ENCODE results near the gene ERVFRD-1.
A peak's percentile ranks its signal among the peaks of the same experiment; 100 is the strongest.
"Not testable (repeated sequence)": the region's sequence is repeated elsewhere in the genome, so short reads cannot be mapped to it uniquely, and the experiment has no call there.

The ERVFRD-1 gene

GRCh38 chr6:11128608-11129007 lies 17.1 kb upstream of the ERVFRD-1 start:
- no peak for DNase-seq (ENCODE audit: low spot score)

DNA sequence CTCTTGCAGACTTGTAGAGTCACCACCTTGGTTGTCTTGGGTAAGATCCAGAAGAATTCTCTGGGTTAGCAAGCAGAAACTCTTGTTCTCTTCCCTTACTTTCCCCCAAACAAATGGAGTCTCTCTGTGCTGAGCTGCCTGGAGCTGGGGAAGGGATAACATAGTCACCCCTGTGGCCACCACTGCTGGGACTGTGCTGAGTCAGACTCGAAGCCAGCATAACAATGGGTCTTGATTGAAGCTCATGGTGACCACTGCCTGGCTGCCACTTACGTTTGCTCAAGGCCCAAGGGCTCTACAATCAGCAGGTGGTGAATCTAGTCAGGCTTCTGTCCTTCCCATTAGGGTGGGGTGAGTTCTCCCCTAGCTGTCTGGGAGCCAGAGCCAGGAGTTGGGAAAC lies 15.4 kb upstream of the ERVFRD-1 start:
- no peak for DNase-seq (ENCODE audit: low spot score)

- DNase-seq (ENCODE audit: low spot score): no peak
Observed at GRCh38 chr6:11123978-11124377, 12.5 kb upstream of the ERVFRD-1 start.

DNA sequence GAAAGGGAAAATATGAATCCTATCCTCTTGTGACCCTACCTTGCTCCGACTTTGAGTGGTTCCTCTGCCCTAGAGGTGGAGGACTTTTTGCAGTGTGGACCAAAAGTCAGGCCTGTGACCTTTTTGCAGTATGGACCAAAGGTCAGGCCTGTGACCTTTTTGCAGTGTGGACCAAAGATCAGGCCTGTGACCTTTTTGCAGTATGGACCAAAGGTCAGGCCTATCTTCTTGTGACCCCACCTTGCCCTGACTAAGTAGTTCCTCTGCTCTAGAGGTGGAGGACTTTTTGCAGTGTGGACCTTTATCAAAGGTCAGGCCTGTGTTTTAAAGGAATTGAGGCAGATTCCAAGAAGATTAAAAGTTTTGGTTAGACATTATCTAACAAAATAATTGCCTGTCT lies 10.9 kb upstream of the ERVFRD-1 start:
- DNase-seq (ENCODE audit: low spot score): no peak

GRCh38 chr6:11121851-11122250 lies 10.3 kb upstream of the ERVFRD-1 start:
- DNase-seq (ENCODE audit: low spot score): no peak

DNA sequence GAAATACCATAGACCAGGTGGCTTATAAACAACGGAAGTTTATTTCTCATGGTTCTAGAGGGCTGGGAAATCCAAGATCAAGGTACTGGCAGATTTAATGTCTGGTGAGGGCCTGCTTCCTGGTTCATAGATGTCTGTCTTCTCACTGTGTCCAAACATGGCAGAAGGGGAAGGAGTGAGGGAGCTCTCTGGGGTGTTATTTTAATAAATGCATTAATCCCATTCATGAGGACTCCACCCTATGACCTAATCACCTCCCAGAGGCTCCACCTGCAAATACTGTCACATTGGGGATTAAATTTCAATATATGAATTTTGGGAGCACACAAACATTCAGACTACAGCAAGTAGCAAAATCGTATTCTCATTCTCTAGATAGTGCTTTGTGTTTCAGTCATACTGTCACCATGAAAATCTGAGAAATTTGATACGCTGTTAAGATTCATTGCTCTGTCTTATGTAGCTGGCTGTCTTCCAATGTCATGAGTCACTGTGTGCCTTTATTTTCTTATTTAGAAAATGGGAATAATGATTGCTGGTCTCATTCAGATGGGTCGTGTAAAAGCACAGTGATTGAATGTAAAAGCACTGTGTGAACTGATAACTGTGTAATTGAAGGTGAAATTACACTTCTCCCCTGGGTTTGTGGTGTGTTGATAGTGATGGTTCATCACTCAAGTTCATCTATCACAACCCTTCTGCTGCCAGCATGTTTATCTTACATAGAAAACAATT lies 8.9 kb upstream of the ERVFRD-1 start:
- peak; percentile 46 for DNase-seq (ENCODE audit: low spot score)

DNA sequence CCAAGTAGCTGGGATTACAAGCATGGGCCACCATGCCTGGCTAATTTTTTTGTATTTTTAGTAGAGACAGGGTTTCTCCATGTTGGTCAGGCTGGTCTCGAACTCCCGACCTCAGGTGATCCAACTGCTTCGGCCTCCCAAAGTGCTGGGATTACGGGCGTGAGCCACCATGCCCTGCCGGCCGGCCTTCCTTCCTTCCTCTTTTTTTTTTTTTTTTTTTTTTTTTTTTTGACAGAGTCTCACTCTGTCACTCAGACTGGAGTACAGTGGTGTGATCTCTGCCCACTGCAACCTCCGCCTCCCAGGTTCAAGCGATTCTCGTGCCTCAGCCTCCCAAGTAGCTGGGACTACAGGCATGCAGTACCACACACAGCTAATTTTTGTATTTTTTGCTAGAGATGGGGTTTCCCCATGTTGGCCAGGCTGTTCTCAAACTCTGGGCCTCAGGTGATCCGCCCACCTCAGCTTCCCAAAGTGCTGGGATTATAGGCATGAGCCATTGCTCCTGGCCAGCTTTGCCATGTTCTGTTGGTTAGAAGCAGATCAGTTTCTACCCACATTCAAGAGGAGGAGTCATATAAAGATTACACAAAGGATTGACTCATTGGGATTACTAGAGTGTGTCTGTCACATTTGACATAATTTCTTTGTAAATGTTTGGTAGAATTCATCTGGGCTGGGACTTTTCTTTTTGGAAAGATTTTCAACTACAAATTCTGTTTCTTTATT lies 4.4 kb upstream of the ERVFRD-1 start:
- peak; percentile 75 for DNase-seq (ENCODE audit: low spot score)

- DNase-seq (ENCODE audit: low spot score): no peak
Observed at GRCh38 chr6:11113038-11113437, 1.5 kb upstream of the ERVFRD-1 start.

DNA sequence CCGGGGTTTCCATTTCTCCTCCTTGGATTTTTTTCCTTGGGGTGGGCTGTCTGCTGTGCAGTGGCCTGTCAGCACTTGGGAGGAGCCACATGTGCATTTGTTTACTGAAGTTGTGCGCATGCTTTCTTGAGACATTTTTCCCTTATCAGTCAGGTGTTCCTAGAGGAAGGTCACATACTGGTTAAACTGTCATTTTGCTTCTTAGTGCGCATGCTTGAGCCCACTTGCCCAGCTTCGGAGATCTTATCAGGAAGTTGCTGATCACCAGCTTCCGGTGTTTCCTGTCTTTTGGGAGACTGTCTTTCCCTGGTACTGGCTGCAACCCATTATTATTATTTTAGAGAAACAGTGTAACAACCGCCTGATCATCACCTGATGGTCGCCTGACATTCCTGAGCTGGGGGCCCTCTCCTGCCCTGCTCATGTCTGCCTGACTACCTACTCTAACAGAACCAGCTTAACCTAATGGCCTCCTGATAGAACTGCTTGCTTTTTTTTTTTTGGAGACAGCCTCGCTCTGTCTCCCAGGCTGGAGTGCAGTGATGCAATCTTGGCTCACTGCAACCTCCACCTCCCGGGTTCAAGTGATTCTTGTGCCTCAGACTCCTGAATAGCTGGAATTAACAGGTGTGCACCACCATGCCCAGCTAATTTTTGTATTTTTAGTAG lies 378 bp upstream of the ERVFRD-1 start:
- no peak for DNase-seq (ENCODE audit: low spot score)

DNA sequence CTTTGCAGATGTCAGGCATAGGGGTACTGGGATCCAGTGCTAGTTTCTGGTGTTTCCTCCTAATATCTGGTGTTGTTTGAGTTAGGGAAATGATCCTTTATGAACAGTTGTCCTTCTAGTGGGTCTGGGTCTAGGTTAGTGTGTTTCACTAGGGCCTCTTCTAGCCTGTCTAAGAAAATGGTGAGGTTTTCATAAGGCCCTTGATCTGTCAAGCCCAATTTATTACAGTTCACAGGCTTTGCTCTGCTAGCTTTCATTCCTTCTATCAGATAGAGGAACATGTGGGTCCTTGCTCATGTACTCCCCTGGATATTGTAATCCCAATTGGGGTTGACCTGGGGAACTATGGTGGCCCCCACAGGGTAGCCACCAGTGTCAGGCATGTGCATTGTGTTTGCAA lies 2.8 kb downstream of the ERVFRD-1 start:
- no peak for DNase-seq (ENCODE audit: low spot score)

DNA sequence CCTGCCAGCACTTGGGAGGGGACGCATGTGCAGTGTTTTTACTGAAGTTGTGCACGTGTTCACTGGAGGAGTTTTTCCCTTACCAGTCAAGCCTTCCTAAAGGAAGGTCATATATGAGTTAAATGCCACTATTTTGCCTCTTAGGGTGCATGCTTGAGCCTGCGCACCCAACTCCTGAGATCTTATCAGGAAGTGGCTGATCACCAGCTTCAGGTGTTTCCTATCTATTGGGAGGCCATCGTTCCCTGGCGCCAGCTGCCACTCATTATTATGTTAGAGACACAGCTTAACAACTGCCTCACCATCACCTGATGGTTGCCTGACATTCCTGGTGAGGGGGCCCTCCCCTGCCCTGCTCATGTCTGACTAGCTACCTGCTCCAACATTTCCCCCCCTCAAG lies 8.5 kb downstream of the ERVFRD-1 start:
- DNase-seq (ENCODE audit: low spot score): no peak

- DNase-seq (ENCODE audit: low spot score): no peak
Observed at GRCh38 chr6:11101417-11101816, 10.1 kb downstream of the ERVFRD-1 start.

GRCh38 chr6:11098004-11098403 lies 13.5 kb downstream of the ERVFRD-1 start:
- no peak for DNase-seq (ENCODE audit: low spot score)

DNA sequence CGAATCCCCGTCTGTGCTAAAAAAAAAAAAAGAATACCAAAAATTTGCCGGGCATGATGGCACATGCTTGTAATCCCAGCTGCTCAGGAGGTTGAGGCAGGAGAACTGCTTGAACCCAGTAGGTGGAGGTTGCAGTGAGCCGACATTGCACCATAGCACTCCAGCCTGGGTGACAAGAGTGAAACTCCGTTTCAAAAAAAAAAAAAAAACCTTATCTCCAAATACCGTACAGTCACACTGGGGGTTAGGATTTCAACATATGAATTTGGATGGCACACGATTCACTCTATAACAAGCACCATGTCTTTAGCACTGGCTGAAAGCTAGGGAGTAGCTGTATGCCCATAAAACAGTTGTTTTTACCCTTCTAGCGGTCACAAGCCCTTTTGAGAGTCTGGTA lies 14.0 kb downstream of the ERVFRD-1 start:
- DNase-seq (ENCODE audit: low spot score): no peak

- DNase-seq (ENCODE audit: low spot score): peak; percentile 70
Observed at GRCh38 chr6:11096109-11096508, 15.4 kb downstream of the ERVFRD-1 start.

GRCh38 chr6:11094941-11095340 lies 16.6 kb downstream of the ERVFRD-1 start:
- DNase-seq (ENCODE audit: low spot score): peak; percentile 38

DNA sequence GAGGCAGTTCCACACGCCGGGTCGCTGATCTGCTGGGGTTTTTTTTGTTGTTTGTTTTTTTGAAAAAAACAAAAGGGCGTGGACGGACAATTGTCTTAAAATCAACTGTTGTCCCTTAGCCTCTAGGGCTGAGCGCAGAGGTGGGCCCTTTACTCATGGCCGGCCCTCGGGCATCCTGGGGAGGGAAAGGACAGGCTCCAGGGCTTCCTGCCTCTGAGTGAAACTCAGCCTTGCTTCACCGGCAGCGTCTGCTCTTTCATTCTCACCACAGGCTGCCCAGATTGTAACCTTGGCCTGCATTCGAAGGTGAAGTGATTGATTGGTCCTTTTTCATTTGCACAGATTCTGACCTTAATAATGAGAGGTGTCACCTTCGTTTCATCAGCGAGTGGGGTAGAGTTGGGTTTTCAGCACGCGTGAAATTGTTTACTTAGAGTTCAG lies 17.1 kb downstream of the ERVFRD-1 start:
- DNase-seq (ENCODE audit: low spot score): peak; percentile 57

DNA sequence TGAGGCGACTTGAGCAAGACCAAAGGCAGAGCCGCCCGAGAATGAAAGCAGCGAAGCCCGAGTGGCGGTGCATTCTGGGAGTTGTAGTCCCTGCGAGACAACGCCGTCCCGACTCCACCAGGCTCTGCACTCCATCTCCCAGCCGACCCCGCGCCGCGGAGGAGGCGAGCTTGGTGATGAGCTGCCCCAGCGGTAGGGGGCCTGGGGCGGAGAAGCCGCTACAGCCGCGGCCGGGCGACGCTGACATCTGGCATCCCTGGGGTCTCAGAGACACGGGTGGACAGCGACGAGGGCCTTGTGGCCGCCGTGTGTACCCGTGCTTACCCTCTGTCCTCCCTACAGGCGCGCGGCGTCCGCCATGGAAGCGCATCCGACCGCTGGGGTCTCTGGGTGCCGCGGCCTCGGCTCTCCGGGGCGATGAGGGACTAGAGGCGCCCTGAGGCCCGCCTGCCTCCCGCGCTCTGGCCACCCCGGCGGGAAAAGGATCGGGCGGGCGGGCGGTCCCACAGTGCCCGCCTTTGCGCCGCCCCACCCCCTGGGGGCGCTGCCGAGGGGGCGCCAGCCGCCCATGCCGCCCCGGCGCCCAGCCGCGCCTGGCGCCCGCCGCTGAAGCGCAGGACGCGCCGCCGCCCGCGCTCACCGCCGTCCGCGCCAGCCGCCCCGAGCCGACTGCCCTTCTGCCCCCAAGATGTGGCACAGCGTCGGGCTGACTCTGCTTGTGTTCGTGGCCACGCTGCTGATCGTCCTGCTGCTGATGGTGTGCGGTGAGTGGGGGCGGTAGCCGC lies 17.7 kb downstream of the ERVFRD-1 start, which contains the start of gene SMIM13:
TSS of gene SMIM13 (plus strand) at position 209 of the 785 bp plus-strand sequence. CDS start at position 689, 480 bp downstream.
- DNase-seq (ENCODE audit: low spot score): peak; percentile 97

GRCh38 chr6:11093376-11093625 lies 18.2 kb downstream of the ERVFRD-1 start:
- no peak for DNase-seq (ENCODE audit: low spot score)

GRCh38 chr6:11092668-11093375 lies 18.7 kb downstream of the ERVFRD-1 start:
- peak; percentile 47 for DNase-seq (ENCODE audit: low spot score)

GRCh38 chr6:11091141-11091540 lies 20.4 kb downstream of the ERVFRD-1 start:
- DNase-seq (ENCODE audit: low spot score): not testable (repeated sequence)

- no peak for DNase-seq (ENCODE audit: low spot score)
Observed at GRCh38 chr6:11089695-11090094, 21.8 kb downstream of the ERVFRD-1 start.
